ENCODE measurements around the gene BORA. TPM values are rescaled to one million over a fixed set of nuclear protein-coding genes. Genes with fewer than 3 reads are reported as not detected.

The BORA gene
- total and polyA plus RNA-seq, 12 donors = 0.42 to 1.6 (median 0.90) TPM

- intact Hi-C loops (cut with DNase I) = no loop called here
- Histone ChIP-seq H3K36me3 (peaks cover 0 to 100% (median 82%) of the 10 kb centered on the region in 9 donors), H3K4me1 (no peaks in the 10 kb centered on the region), H3K27me3 (no peaks in the 10 kb centered on the region), H3K9me3 (no peaks in the 10 kb centered on the region), H3K27ac (no peak overlapping the region), H3K4me3 (no peak overlapping the region)
- TF ChIP-seq CTCF (IDR thresholded peaks at IDR 0.05) = no peak
- DNase-seq = no peak
- WGBS, 2 donors = 90 to 95% methylated on average over 3 of the region's 3 CpGs
- no peak for ATAC-seq
Observed at GRCh38 chr13:72760189-72760588, 32.5 kb downstream of the BORA start.

- DNase-seq (no peak), ATAC-seq (no peak)
- Histone ChIP-seq H3K4me3 (no peak overlapping the region), H3K9me3 (no peaks in the 10 kb centered on the region), H3K4me1 (no peaks in the 10 kb centered on the region), H3K27me3 (no peaks in the 10 kb centered on the region), H3K27ac (no peak overlapping the region), H3K36me3 (peaks cover 0 to 100% (median 97%) of the 10 kb centered on the region in 9 donors)
- intact Hi-C loops (cut with DNase I) = no loop called here
- WGBS, 2 donors = 78 to 83% methylated on average over 2 of the region's 2 CpGs
- TF ChIP-seq CTCF (IDR thresholded peaks at IDR 0.05) = no peak
Observed at GRCh38 chr13:72763411-72763810, 35.7 kb downstream of the BORA start.

- Histone ChIP-seq H3K4me3 (no peak overlapping the region), H3K9me3 (no peaks in the 10 kb centered on the region), H3K27ac (no peak overlapping the region), H3K36me3 (peaks cover 0 to 100% (median 74%) of the 10 kb centered on the region in 9 donors), H3K4me1 (peaks cover 0 to 9% (median 6%) of the 10 kb centered on the region in 9 donors), H3K27me3 (no peaks in the 10 kb centered on the region)
- WGBS, 2 donors = 85 to 90% methylated on average over 2 of the region's 2 CpGs
- DNase-seq (no peak), ATAC-seq (no peak)
- no peak for TF ChIP-seq CTCF (IDR thresholded peaks at IDR 0.05)
- intact Hi-C loops (cut with DNase I) = no loop called here
Observed at GRCh38 chr13:72774019-72774418, 46.3 kb downstream of the BORA start.

GRCh38 chr13:72781451-72782439, 54.0 kb downstream of the BORA start, which contains the start of the genes DIS3 and PIBF1:
DIS3 (minus strand) TSS chr13:72781900; CDS start chr13:72781832, 68 bp downstream.
PIBF1 (plus strand) TSS chr13:72782133; CDS start chr13:72783470, 1,337 bp downstream.
- TF ChIP-seq CTCF (IDR thresholded peaks at IDR 0.05) = peak in 1 of 9 donors; percentile 10
- intact Hi-C loops (cut with DNase I) = loop anchor here in 5 of 10 donors (2.0 to 10.0 kb wide), 3 partner anchors 54 to 57 kb away; partner anchors contain the start of genes BORA (in 5 of the 5) and MZT1 (in 5 of the 5)
- Histone ChIP-seq H3K9me3 (no peaks in the 10 kb centered on the region), H3K27me3 (no peaks in the 10 kb centered on the region), H3K4me3 (peak within 1 kb of the TSS; percentile 85 to 99 (median 94)), H3K27ac (peak within 1 kb of the TSS; percentile 38 to 95 (median 90)), H3K36me3 (peaks cover 0 to 56% (median 14%) of the 10 kb centered on the region in 9 donors), H3K4me1 (peaks cover 0 to 56% (median 40%) of the 10 kb centered on the region in 9 donors)
- ATAC-seq = peak; percentile 100
- 0 to 1% methylated on average over 81 of the region's 81 CpGs for WGBS, 2 donors
- peak; percentile 95 to 98 for DNase-seq
